Rectal smooth muscle tissue (tissue), 1 donor: Measurements from ENCODE around the gene SCAI.
A peak's percentile ranks its signal among the peaks of the same experiment; 100 is the strongest.
"Not testable (repeated sequence)": the region's sequence is repeated elsewhere in the genome, so short reads cannot be mapped to it uniquely, and the experiment has no call there.

ENCODE experiments used
- H3K27ac ChIP-seq: one replicate; pipeline ENCODE4 v1.7.0; 2013; ENCODE audit warnings: low read depth, low read length, inconsistent platforms
- H3K27me3 ChIP-seq: one replicate; pipeline ENCODE4 v1.7.0; 2013; ENCODE audit warnings: low read length; ENCODE audit not compliant: control insufficient read depth, insufficient read depth
- H3K36me3 ChIP-seq: one replicate; pipeline ENCODE4 v1.7.0; 2013; ENCODE audit warnings: low read length; ENCODE audit not compliant: control insufficient read depth, insufficient read depth
- H3K4me1 ChIP-seq: one replicate; pipeline ENCODE4 v1.7.0; 2013; ENCODE audit warnings: low read length; ENCODE audit not compliant: control insufficient read depth, insufficient read depth
- H3K4me3 ChIP-seq: one replicate; pipeline ENCODE4 v1.7.0; 2013; ENCODE audit warnings: low read length
- H3K9ac ChIP-seq: one replicate; pipeline ENCODE4 v1.7.0; 2013; ENCODE audit warnings: low read length

Gene SCAI

DNA sequence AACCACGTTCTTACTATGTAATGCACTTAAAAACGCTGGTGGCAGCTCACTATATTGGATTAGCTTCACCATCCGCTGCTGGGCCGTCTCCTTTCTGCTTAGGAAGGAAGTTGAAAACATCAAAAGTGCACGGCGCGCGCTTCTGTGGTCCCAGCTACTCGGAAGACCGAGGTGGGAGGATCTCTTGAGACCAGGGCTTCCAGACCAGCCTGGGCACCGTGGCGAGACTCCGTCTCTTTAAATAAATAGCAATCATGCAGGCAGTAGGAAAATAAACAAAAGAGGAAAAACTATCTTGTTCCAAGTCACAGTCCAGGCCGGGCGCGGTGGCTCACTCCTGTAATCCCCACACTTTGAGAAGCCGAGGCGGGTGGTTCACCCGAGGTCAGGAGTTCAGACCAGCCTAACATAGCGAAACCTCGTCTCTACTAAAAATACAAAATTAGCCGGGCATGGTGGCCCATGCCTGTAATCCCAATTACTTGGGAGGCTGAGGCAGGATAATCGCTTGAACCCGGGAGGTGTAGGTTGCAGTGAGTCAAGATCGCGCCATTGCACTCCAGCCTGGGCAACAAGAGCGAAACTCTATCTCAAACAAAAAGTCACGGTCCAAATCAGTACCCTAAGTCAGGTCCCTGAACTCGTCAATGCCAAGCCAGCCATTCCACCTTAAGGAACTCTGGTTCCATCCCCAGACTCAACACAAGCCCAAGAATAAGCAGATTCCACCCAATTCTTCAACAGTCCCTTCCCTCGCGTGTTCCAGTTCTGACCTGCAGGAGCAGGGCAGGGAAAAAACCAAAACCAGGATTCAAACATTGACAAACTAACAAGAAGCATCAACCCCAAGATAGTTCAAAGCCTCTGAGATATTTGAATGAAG lies 201.4 kb downstream of the SCAI start:
- peak overlapping the region; percentile 96 for H3K9ac ChIP-seq

DNA sequence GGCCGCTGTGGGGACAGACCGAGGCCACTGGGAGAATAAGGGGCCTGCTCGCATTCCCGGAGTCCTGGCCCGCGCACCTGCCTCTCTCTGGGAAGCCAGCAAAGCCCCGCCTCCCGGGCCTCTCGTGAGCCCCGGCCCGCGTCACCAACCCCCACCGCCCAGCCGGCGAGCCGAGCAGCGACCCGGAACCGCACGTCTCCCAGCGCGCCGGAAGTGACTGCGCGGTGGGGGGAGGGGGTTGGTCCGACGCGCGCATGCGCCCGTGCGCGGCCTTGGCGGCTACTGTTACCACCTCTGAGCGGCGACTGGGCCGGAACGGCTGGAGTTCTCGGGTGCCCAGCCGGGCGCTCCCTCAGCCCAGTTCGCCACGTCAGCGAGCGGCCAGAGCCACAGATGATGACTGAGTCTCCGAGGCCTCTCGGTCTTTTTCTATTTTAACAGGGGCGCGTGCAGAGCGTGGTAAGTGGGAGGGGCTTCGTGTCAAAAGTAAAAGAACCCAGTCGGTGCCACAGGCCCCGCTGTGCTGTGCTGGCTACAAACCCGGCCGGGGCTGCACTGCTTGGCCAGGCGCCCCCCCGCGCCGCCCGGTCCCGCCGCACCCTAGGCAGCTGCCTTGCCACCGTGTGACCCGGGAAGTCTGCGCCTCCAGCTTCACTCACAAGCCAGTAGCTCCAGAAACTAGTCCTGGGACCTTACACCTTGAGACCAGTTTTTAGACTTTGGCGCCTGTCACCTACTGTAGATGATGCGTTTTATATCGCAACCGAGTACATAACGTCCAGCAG lies 202.2 kb downstream of the SCAI start, which contains the start of gene GOLGA1:
Gene GOLGA1, minus strand, starts transcription at position 190 of the 785 bp plus-strand sequence. CDS start 2,372 bp downstream, outside the sequence.
- Histone ChIP-seq H3K36me3 (peaks cover 2% of the 10 kb centered on the region), H3K27ac (peak within 1 kb of the TSS; percentile 99), H3K27me3 (no peaks in the 10 kb centered on the region), H3K9ac (peak within 1 kb of the TSS; percentile 96), H3K4me1 (peaks cover 7% of the 10 kb centered on the region), H3K4me3 (peak within 1 kb of the TSS; percentile 96)

More for the DNA sequence above, 201.4 kb downstream of the SCAI start:
- Histone ChIP-seq H3K4me3 (peak overlapping the region; percentile 96), H3K36me3 (peaks cover 2% of the 10 kb centered on the region), H3K4me1 (peaks cover 7% of the 10 kb centered on the region), H3K27ac (peak overlapping the region; percentile 99), H3K27me3 (no peaks in the 10 kb centered on the region)

DNA sequence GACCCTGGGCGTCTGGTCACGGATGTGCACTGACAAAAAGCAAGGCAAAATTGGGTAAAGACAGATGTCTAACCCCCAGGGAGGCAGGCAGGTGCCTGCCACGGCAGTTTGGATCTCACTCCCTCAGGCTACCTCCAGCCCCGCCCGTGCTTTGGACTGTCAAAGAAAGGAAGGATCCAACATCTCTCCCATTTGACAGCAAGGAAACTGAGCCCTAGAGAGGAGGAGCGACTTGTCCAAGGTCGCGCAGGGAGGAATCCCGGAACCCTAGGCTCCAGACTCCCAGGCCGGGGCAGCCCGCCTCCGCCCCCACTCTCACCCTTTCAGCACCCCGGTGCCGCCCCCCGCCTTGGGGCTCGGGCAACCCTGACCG lies 202.8 kb downstream of the SCAI start:
- Histone ChIP-seq H3K27me3 (no peaks in the 10 kb centered on the region), H3K9ac (peak overlapping the region; percentile 34), H3K4me3 (peak overlapping the region; percentile 84), H3K27ac (peak overlapping the region; percentile 99), H3K36me3 (peaks cover 2% of the 10 kb centered on the region), H3K4me1 (peaks cover 7% of the 10 kb centered on the region)

DNA sequence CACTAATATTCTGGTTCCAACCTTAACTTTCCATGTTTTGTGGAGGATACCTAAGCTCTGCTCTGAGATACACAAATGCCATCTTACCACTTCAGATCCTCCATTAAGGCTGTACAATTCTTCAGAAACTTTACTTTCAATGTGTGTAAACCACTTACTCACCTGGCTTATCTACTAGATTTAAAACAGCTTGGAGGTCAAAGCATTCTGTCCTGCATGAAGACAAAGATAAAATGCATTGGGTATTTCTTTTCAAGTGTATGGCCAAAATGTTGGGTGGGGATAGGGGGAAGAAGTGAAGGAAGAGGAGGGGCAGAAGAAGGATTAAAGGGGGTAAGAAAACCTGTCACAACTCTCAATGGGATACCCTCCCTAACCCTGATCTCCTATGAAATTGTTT lies 203.4 kb downstream of the SCAI start:
- peak overlapping the region; percentile 34 for H3K9ac ChIP-seq
- no peaks in the 10 kb centered on the region for H3K27me3 ChIP-seq
- peaks cover 2% of the 10 kb centered on the region for H3K36me3 ChIP-seq
- peak overlapping the region; percentile 84 for H3K4me3 ChIP-seq
- H3K27ac ChIP-seq = peak overlapping the region; percentile 99
- peaks cover 7% of the 10 kb centered on the region for H3K4me1 ChIP-seq

DNA sequence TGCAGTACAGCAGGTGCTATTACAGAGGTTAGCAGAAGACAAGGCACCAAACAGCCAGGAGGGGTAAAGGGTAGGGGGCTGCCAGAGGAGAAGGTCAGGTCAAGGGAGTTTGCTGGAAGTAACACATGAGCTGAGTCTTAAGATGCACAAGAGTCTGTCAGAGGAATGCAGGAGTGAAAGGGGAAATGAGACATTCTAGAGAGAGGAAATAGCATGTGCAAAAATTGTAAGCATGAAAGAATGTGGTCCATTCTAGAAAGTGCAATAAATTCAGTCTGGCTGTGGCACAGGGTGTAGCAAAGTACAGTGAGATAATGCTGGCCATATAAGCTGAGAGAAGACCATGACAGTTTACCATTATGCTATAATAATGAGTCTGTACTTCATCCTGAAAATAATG lies 209.0 kb downstream of the SCAI start:
- H3K27ac ChIP-seq = no peak overlapping the region
- H3K36me3 ChIP-seq = peaks cover 14% of the 10 kb centered on the region
- H3K9ac ChIP-seq = no peak overlapping the region
- no peak overlapping the region for H3K4me3 ChIP-seq
- H3K27me3 ChIP-seq = no peaks in the 10 kb centered on the region
- H3K4me1 ChIP-seq = no peaks in the 10 kb centered on the region

DNA sequence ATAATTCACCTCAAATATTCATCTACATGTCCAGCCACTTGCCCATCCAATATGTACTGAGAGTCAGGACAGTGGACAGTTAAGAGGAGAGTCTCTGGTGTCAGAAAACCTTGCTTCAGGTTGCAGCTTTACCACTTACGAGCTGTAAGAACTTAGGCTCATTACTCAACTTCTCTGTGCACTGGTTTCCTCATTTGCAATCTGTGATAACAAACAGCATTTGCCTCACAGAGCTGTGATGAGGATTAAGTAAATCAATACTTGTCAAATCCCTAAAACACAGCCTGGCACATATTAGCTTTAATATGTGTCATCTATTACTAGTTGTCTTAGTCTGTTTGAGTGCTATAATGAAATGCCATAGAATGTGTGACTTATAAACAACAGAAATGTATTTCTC lies 211.0 kb downstream of the SCAI start:
- Histone ChIP-seq H3K4me3 (no peak overlapping the region), H3K27me3 (no peaks in the 10 kb centered on the region), H3K36me3 (peaks cover 13% of the 10 kb centered on the region), H3K9ac (no peak overlapping the region), H3K27ac (no peak overlapping the region), H3K4me1 (no peaks in the 10 kb centered on the region)

DNA sequence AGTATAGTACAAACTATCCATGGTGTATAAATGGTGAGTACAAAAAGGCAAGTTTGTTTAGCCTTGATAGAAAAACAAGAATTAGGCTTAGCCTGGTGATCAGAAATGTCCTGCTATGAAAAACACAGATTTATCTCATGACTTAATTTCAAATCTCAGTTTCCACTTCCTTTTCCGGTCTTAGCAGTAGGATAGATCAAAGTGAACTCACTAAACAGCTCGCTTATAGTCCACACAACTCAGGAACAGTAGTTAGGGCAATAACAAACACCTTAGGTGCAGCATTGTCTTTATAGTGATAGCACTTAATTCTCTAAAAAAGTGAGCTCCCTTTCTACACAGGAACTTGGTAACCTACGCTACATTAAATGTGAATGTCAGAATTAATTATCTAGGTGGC lies 213.9 kb downstream of the SCAI start:
- H3K4me3 ChIP-seq = no peak overlapping the region
- H3K9ac ChIP-seq = no peak overlapping the region
- no peaks in the 10 kb centered on the region for H3K4me1 ChIP-seq
- H3K27ac ChIP-seq = no peak overlapping the region
- H3K36me3 ChIP-seq = peaks cover 19% of the 10 kb centered on the region
- no peaks in the 10 kb centered on the region for H3K27me3 ChIP-seq

DNA sequence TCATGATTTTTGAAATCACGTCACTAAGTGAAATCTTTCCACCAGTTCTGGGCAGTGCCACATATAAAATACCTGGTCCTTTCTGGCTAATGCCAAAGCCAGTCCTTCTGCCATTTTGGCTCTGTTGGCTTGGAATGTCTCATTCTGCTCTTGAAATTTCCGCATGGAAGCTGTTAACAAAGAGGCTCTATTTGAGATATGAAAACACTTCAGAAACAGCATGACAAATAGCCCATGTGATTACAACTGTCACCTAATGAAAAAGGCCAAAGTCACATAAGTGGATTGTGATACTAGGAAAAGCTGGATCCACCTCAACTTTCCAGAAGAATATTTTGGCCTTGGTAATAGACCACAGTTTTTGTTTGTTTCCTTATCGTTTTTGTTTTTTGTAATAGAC lies 215.2 kb downstream of the SCAI start:
- Histone ChIP-seq H3K27ac (no peak overlapping the region), H3K9ac (no peak overlapping the region), H3K4me3 (no peak overlapping the region), H3K4me1 (no peaks in the 10 kb centered on the region), H3K36me3 (peaks cover 15% of the 10 kb centered on the region), H3K27me3 (no peaks in the 10 kb centered on the region)

DNA sequence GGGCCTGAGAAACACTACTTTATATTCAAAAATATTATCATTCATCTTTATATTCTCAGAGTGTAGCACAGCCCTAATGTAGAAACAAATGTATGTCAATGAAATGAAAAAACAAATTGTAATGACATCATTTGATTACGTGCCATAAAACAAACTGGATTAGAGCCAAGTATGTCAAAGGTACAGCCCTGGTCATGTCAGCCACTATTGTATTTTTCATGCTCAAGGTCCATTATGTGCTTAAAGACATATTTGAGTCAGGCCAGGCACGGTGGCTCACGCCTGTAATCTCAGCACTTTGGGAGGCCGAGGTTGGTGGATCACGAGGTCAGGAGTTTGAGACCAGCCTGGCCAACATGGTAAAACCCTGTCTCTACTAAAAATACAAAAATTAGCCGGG lies 222.9 kb downstream of the SCAI start:
- H3K27ac ChIP-seq, H3K27me3 ChIP-seq, H3K9ac ChIP-seq, H3K4me3 ChIP-seq, H3K4me1 ChIP-seq: not testable (repeated sequence)
- H3K36me3 ChIP-seq = peaks cover 16% of the 10 kb centered on the region

DNA sequence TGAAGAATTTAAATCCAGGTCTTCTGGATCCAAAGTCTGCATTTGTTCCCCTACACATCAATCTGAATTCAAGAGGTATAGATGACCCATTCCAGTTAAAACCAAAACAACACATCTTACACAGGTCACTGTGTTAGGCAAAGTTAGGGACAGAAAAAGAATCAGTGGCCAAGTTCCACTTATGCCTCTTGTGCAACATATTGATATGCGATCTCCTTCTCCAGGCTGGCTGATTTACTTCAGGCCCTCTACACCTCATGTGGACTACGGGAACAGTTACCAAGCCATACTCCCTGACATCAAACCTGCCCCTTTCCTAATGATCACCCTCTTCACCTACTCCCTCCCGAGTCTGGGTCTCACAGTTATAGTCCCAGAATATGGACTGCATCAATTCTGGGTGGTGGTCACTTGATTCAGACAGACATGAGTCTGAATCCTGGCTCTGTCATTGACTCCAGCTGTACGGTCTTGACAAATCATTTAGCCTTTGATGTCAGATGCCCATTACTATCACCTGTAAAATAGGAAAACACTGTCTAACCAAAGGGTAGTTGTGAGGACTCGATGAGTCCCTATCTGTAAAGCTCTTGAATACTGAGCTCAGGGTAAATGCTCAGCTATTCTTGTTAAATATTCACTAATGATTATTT lies 228.4 kb downstream of the SCAI start:
- H3K9ac ChIP-seq = no peak overlapping the region
- no peak overlapping the region for H3K27ac ChIP-seq
- H3K4me3 ChIP-seq = no peak overlapping the region
- H3K27me3 ChIP-seq = no peaks in the 10 kb centered on the region
- no peaks in the 10 kb centered on the region for H3K4me1 ChIP-seq
- H3K36me3 ChIP-seq = peaks cover 29% of the 10 kb centered on the region

DNA sequence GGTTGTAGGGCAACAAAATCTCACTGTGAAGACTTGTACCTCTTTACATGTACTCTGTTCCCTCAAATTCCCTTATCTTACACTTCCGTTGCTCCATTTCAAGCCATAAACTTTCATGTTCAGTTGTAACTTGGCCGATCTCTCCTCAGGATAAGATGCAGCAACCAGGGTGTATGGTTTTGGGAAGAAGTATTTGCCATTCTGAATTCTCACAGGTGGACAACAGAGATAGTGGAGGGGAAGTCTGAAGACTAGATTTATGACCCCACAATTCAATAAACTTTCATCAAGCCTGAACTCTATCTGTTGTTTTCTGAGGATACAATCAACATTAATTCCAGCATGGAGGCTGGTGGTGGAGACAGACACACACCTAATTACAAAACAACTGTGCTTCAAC lies 229.9 kb downstream of the SCAI start:
- H3K9ac ChIP-seq = no peak overlapping the region
- peaks cover 22% of the 10 kb centered on the region for H3K36me3 ChIP-seq
- no peak overlapping the region for H3K27ac ChIP-seq
- H3K4me1 ChIP-seq = no peaks in the 10 kb centered on the region
- H3K27me3 ChIP-seq = no peaks in the 10 kb centered on the region
- H3K4me3 ChIP-seq = no peak overlapping the region

DNA sequence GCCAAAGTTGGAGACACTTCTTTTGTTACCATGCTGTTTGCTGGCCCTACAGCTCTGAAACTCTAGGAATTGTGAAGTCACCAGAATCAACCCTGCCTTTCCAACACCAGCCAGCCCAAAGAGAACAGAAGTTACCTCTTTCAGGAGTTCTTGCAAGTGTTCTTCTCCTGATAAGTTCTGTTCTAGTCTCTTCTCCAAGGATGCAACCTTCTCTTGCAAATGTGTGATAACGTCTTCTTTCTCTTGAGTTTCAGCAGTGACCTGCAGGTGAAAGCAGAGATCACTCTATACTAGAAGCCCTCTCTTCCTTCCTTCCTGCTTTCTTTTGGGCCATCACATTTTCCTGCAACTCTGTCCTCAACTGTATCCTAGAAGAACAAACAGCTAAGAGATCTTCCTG lies 231.6 kb downstream of the SCAI start:
- H3K4me1 ChIP-seq = no peaks in the 10 kb centered on the region
- H3K4me3 ChIP-seq = no peak overlapping the region
- peaks cover 21% of the 10 kb centered on the region for H3K36me3 ChIP-seq
- H3K27ac ChIP-seq = no peak overlapping the region
- H3K9ac ChIP-seq = no peak overlapping the region
- no peaks in the 10 kb centered on the region for H3K27me3 ChIP-seq
